DOHH2 (cell line): Measurements from ENCODE around the gene PDK4.

ENCODE experiments used
- CTCF ChIP-seq: fragments of 200-600 bp; sonication (generic); IDR thresholded peaks from one replicate; pipeline ENCODE4 v1.5.1; 2014; ENCODE audit warnings: antibody characterized with exemption, mild to moderate bottlenecking, low read depth, low read length; ENCODE audit not compliant: poor library complexity, severe bottlenecking
- EZH2phosphoT487 ChIP-seq: fragments of 200-600 bp; sonication (generic); IDR thresholded peaks from 2 replicates; pipeline ENCODE4 v1.6.1; 2017; ENCODE audit warnings: borderline replicate concordance, mild to moderate bottlenecking, antibody characterized with exemption, low read length, moderate library complexity, mixed read lengths

DNA sequence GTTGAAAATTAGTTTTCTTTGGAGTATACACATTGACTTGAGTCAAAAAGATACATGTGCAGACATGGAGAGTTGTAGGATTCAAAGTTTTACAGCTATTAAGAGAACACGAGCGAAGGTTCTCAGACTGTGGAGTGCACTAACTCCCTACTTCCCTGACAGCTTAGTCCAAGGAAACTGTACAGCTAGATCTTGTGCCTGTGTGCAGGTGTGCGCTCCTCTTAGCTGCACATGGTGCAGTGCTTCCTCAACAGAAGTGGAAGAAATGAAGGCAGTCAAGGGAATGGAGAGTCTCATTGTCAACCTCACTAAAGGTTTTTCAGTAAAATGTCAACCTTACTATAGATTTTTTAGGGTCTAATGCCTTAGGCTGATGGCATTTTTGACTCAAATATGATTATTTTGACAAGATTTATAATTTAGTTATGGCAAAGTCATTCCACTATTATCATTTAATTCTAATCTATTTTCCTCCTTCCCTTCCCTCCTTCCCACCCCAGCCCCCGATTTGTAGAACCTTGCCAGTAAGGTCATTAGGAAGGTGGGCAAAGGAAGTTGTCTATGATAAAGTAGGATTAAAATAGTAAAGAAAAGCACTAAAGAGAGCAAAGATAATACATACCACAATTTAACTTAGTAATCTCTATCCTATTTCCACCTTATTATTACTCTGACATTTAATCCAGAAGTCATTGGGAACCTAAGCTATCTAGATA, 13.6 kb downstream of the PDK4 start:
- TF ChIP-seq CTCF (no peak), EZH2phosphoT487 (no peak)
